Ishikawa (cell line): Measurements from ENCODE around the gene MYCBPAP.
A peak's percentile ranks its signal among the peaks of the same experiment; 100 is the strongest.

Source experiments
- CEBPB ChIP-seq: IDR thresholded peaks from 2 replicates; pipeline ENCODE4 v1.6.1; 2012
- CREB1 ChIP-seq: IDR thresholded peaks from 2 replicates; pipeline ENCODE4 v1.6.1; 2012; ENCODE audit warnings: low read depth
- EGR1 ChIP-seq: IDR thresholded peaks from 2 replicates; pipeline ENCODE4 v1.6.1; 2012
- EP300 ChIP-seq: IDR thresholded peaks from 2 replicates; pipeline ENCODE4 v1.6.1; 2012; ENCODE audit warnings: borderline replicate concordance
- FOXM1 ChIP-seq: IDR thresholded peaks from 2 replicates; pipeline ENCODE4 v1.6.1; 2012; ENCODE audit warnings: low read depth, borderline replicate concordance
- NFIC ChIP-seq: IDR thresholded peaks from 2 replicates; pipeline ENCODE4 v1.6.1; 2012
- RAD21 ChIP-seq: IDR thresholded peaks from 2 replicates; pipeline ENCODE4 v1.6.1; 2012; ENCODE audit warnings: low read depth
- TAF1 ChIP-seq: IDR thresholded peaks from 2 replicates; pipeline ENCODE4 v1.6.1; 2012; ENCODE audit warnings: low read depth, mild to moderate bottlenecking
- TCF12 ChIP-seq: IDR thresholded peaks from 2 replicates; pipeline ENCODE4 v1.6.1; 2012; ENCODE audit warnings: low read depth
- TEAD4 ChIP-seq: IDR thresholded peaks from 2 replicates; pipeline ENCODE4 v1.6.1; 2012
- YY1 ChIP-seq: IDR thresholded peaks from 2 replicates; pipeline ENCODE4 v1.6.1; 2012; ENCODE audit warnings: low read depth
- ZBTB7A ChIP-seq: IDR thresholded peaks from 2 replicates; pipeline ENCODE4 v1.6.1; 2012; ENCODE audit warnings: low read depth
- TF ChIP-seq, protein P1 (sequence below): IDR thresholded peaks from 2 replicates; pipeline ENCODE4 v1.6.1; 2012; ENCODE audit warnings: low read depth, mild to moderate bottlenecking
- TF ChIP-seq, protein P2 (sequence below): IDR thresholded peaks from 2 replicates; pipeline ENCODE4 v1.6.1; 2012
- TF ChIP-seq, protein P3 (sequence below): IDR thresholded peaks from 2 replicates; pipeline ENCODE4 v1.6.1; 2012

MYCBPAP gene

DNA sequence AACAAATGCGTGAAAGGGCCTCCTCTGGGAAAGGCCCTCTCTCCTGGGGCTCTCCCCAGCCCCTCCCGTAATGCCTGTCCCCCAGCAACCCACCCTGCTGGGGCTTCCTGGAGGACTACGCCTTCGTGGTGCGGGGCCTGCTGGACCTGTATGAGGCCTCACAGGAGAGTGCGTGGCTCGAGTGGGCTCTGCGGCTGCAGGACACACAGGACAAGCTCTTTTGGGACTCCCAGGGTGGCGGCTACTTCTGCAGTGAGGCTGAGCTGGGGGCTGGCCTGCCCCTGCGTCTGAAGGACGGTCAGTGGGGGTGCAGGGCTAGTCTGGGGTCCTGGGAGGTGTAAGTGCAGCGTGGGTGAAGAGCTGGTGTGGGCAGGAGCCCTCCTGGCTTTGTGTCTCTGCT is 43.6 kb downstream of the MYCBPAP start:
- TF ChIP-seq ZBTB7A (no peak), TCF12 (no peak), TAF1 (no peak), CEBPB (no peak), TEAD4 (no peak), NFIC (no peak), EP300 (no peak), CREB1 (no peak), RAD21 (no peak), EGR1 (no peak), FOXM1 (no peak), YY1 (no peak)
- TF ChIP-seq, protein P1, sequence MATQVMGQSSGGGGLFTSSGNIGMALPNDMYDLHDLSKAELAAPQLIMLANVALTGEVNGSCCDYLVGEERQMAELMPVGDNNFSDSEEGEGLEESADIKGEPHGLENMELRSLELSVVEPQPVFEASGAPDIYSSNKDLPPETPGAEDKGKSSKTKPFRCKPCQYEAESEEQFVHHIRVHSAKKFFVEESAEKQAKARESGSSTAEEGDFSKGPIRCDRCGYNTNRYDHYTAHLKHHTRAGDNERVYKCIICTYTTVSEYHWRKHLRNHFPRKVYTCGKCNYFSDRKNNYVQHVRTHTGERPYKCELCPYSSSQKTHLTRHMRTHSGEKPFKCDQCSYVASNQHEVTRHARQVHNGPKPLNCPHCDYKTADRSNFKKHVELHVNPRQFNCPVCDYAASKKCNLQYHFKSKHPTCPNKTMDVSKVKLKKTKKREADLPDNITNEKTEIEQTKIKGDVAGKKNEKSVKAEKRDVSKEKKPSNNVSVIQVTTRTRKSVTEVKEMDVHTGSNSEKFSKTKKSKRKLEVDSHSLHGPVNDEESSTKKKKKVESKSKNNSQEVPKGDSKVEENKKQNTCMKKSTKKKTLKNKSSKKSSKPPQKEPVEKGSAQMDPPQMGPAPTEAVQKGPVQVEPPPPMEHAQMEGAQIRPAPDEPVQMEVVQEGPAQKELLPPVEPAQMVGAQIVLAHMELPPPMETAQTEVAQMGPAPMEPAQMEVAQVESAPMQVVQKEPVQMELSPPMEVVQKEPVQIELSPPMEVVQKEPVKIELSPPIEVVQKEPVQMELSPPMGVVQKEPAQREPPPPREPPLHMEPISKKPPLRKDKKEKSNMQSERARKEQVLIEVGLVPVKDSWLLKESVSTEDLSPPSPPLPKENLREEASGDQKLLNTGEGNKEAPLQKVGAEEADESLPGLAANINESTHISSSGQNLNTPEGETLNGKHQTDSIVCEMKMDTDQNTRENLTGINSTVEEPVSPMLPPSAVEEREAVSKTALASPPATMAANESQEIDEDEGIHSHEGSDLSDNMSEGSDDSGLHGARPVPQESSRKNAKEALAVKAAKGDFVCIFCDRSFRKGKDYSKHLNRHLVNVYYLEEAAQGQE: no peak
- TF ChIP-seq, protein P2, sequence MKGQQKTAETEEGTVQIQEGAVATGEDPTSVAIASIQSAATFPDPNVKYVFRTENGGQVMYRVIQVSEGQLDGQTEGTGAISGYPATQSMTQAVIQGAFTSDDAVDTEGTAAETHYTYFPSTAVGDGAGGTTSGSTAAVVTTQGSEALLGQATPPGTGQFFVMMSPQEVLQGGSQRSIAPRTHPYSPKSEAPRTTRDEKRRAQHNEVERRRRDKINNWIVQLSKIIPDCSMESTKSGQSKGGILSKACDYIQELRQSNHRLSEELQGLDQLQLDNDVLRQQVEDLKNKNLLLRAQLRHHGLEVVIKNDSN: no peak
- TF ChIP-seq, protein P3, sequence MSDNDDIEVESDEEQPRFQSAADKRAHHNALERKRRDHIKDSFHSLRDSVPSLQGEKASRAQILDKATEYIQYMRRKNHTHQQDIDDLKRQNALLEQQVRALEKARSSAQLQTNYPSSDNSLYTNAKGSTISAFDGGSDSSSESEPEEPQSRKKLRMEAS: no peak

DNA sequence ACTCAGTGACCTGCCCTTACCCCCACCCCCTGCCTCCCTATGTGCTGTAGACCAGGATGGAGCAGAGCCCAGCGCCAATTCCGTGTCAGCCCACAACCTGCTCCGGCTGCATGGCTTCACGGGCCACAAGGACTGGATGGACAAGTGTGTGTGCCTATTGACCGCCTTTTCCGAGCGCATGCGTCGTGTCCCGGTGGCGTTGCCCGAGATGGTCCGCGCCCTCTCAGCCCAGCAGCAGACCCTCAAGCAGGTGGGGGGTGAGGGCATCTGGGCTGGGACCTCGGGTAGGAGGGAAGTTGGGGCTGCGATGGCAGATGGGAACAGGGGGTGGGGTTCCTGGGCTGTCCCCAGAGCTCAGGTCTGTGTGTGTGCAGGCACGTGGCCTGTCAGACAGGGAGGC is 46.0 kb downstream of the MYCBPAP start:
- TF ChIP-seq, protein P1: no peak
- no peak for TF ChIP-seq TAF1
- TF ChIP-seq, protein P3: no peak
- no peak for TF ChIP-seq NFIC
- TF ChIP-seq CREB1: no peak
- TF ChIP-seq YY1: no peak
- TF ChIP-seq ZBTB7A: no peak
- TF ChIP-seq RAD21: no peak
- TF ChIP-seq FOXM1: no peak
- TF ChIP-seq EGR1: no peak
- no peak for TF ChIP-seq TEAD4
- TF ChIP-seq CEBPB: no peak

DNA sequence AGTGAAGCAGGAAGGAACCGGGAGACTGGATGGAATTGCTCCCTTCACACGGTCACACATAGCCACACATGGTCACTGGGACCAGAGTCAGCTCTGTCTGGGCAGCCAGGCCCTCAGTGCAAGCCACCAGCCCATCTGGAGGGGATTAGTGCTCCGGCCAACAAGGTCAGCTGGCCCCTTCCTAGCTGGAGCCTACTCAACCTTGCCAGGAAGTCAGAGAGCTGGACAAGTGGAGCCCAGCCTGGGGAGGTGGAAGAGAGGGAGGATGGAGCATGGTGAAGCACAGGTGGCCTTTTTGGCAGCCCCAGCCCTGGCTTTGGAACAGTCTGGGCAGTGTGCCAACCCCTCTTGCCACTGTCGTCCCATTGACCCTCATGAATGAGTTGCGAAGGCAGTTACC is 48.6 kb downstream of the MYCBPAP start:
- peak; percentile 55 for TF ChIP-seq NFIC
- no peak for TF ChIP-seq YY1

DNA sequence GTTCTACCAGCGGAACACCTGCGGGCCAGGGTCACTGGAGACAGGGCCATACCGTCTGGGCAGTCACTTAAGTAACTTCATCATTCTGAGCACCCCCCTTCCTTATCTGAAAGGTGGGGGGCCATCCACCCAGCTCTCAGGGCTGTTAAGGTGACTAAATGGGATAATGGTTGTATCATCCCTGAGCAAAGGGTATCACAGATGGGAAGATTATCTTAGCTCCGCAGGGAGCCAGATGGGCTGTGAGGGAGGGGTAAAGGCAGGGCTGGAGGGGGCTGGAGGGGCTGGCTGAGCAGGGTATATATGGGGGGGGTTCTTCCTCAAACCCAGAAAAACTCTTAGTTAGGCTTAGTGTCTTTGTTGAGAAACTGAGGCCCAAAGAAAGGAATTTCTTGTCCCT is 49.4 kb downstream of the MYCBPAP start:
- TF ChIP-seq TEAD4: no peak
- no peak for TF ChIP-seq CEBPB
- TF ChIP-seq YY1: no peak
- no peak for TF ChIP-seq EGR1
- TF ChIP-seq ZBTB7A: no peak
- no peak for TF ChIP-seq NFIC
- TF ChIP-seq TAF1: no peak
- TF ChIP-seq, protein P3: no peak
- TF ChIP-seq EP300: no peak
- TF ChIP-seq CREB1: no peak
- TF ChIP-seq, protein P2: no peak
- no peak for TF ChIP-seq RAD21
- TF ChIP-seq, protein P1: no peak

DNA sequence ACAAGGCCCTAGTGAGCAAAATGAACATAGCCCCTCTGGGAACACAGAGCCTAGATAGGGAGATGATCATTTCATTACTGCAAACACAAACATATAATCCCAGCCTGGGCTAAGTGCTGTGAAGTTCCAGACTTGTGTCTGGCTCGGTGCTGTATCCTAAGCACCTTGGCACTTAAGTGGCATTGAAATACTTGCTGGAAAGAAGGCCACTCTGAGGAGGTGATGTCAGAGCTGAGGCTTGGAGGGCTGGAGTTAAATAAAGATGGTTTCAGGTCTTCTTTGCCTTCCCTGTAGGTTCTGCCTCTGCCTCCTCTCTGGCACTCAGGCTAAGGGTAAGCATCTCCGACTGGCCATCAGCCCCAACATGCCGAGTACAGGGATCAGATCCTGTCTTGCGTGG is 49.9 kb downstream of the MYCBPAP start:
- TF ChIP-seq YY1 (no peak), EGR1 (no peak), CEBPB (no peak), RAD21 (no peak), TEAD4 (no peak), TCF12 (no peak), NFIC (no peak), EP300 (no peak), FOXM1 (no peak), ZBTB7A (no peak), TAF1 (no peak), CREB1 (no peak)
- TF ChIP-seq, protein P2: no peak
- TF ChIP-seq, protein P3: no peak
- TF ChIP-seq, protein P1: no peak
